K562 (cell line): Measurements from ENCODE around the gene CPED1. TPM values are rescaled to one million over a fixed set of nuclear protein-coding genes. Genes with fewer than 3 reads are reported as not detected.

Experiments
- ATAC-seq: fragments of 200-7000 bp; cut with Tn5 transposase; 3 replicates; pipeline ENCODE4 v1.9.1; 2020; ENCODE audit warnings: moderate library complexity
- BruUV-seq: library from RNA; stranded (reverse); fragments of 400-500 nt; replicated peaks from 2 replicates; lab custom pipeline; 2021; lab: Mats Ljungman, UMichigan
- CTCF ChIA-PET: fragments of 300-600 bp; formaldehyde crosslinking; extraction: SDS; loops from one replicate; lab custom pipeline; 2021; ENCODE audit warnings: low intra/inter-chr PET ratio; lab: Yijun Ruan, JAX
- POLR2A ChIA-PET: fragments of 300-600, 350-650 bp; sonication (Branson Sonifier 250); formaldehyde crosslinking; extraction: SDS; loops from one replicate; lab custom pipeline; 2021; ENCODE audit warnings: antibody characterized with exemption, inconsistent platforms; lab: Yijun Ruan, JAX
- DNase-seq, 4 experiments: peaks; one replicate each; pipeline versions ENCODE4 v3.0.0 to v3.0.0-alpha.2; 2011 to 2018; ENCODE audit warnings: low spot score in 3 of 4, mixed read lengths in 3 of 4; ENCODE audit errors: extremely low read depth in 1 of 4
- FAIRE-seq: peaks from 2 replicates; lab custom pipeline; 2011; peaks lifted over from hg19 to GRCh38; lab: Jason Lieb, UNC
- H2AFZ ChIP-seq: 2 replicates; pipeline ENCODE4 v1.6.0; 2011; ENCODE audit warnings: low read depth, low read length, control low read depth, inconsistent platforms
- H3K27ac ChIP-seq: fragments of 200-600 bp; 3 replicates; pipeline ENCODE4 v1.8.0; 2011; ENCODE audit warnings: low read depth, mild to moderate bottlenecking, control low read depth, inconsistent platforms, low read length, moderate library complexity, mixed read lengths; ENCODE audit errors: extremely low read depth
- H3K27me3 ChIP-seq, 2 experiments: fragments of 300-600 bp in 1 of 2; 2 replicates in 1 of 2; 3 replicates in 1 of 2; pipeline versions ENCODE4 v1.6.0 to v1.8.0; 2011; ENCODE audit warnings: inconsistent platforms in 2 of 2, low read length in 2 of 2, mild to moderate bottlenecking in 1 of 2, mixed read lengths in 1 of 2, moderate library complexity in 1 of 2; ENCODE audit not compliant: control insufficient read depth in 2 of 2, insufficient read depth in 2 of 2
- H3K36me3 ChIP-seq: fragments of 300-600 bp; 3 replicates; pipeline ENCODE4 v1.8.0; 2011; ENCODE audit warnings: mild to moderate bottlenecking, low read length, inconsistent platforms; ENCODE audit not compliant: control insufficient read depth, insufficient read depth
- H3K4me1 ChIP-seq, 2 experiments: fragments of 200-600 bp in 1 of 2; replicated peaks in 1 of 2; 2 replicates in 1 of 2; 3 replicates in 1 of 2; pipeline versions ENCODE4 v1.5.1 to v1.8.0; 2011; ENCODE audit warnings: inconsistent platforms in 2 of 2, low read length in 2 of 2, mild to moderate bottlenecking in 1 of 2, mixed read lengths in 1 of 2, moderate library complexity in 1 of 2; ENCODE audit not compliant: control insufficient read depth in 2 of 2, insufficient read depth in 2 of 2
- H3K4me2 ChIP-seq: 2 replicates; pipeline ENCODE4 v1.6.1; 2011; ENCODE audit warnings: low read length, control low read depth, inconsistent platforms, mixed read lengths; ENCODE audit not compliant: insufficient read depth
- H3K4me3 ChIP-seq: fragments of 200-600 bp; sonication (generic), shearing (Covaris generic); 2 replicates; pipeline ENCODE4 v1.5.1; 2016; ENCODE audit warnings: control low read depth, inconsistent platforms
- H3K79me2 ChIP-seq: fragments of 200-600 bp; 3 replicates; pipeline ENCODE4 v1.8.0; 2011; ENCODE audit warnings: low read length, inconsistent platforms; ENCODE audit not compliant: control insufficient read depth, insufficient read depth
- H3K9ac ChIP-seq, 2 experiments: 2 replicates each; pipeline versions ENCODE4 v1.6.0 to v1.6.1; 2011; ENCODE audit warnings: low read depth in 2 of 2, low read length in 2 of 2, control low read depth in 1 of 2, inconsistent platforms in 1 of 2, mild to moderate bottlenecking in 1 of 2, mixed read lengths in 1 of 2; ENCODE audit not compliant: insufficient read depth in 1 of 2
- H3K9me1 ChIP-seq: one replicate; pipeline ENCODE4 v1.6.0; 2011; ENCODE audit warnings: inconsistent platforms, mild to moderate bottlenecking, low read length, moderate library complexity; ENCODE audit not compliant: control insufficient read depth, insufficient read depth
- H3K9me3 ChIP-seq: replicated peaks from 2 replicates; pipeline ENCODE4 v1.5.1; 2011; ENCODE audit warnings: low read depth, low read length, inconsistent platforms; ENCODE audit not compliant: control insufficient read depth, insufficient read depth
- H4K20me1 ChIP-seq: replicated peaks from 2 replicates; pipeline ENCODE4 v1.6.1; 2011; ENCODE audit warnings: low read length, inconsistent platforms, mixed read lengths; ENCODE audit not compliant: control insufficient read depth, insufficient read depth
- ADNP ChIP-seq: fragments of 200-800 bp; sonication (Bioruptor generic); IDR thresholded peaks from 2 replicates; pipeline ENCODE4 v1.6.1; 2016; ENCODE audit warnings: missing genetic modification characterization, missing compliant biosample characterization
- CAMTA2 ChIP-seq: fragments of 250-450 bp; sonication (Bioruptor Pico); conservative IDR thresholded peaks from 2 replicates; pipeline ENCODE4 v1.5.1; 2022
- CEBPB ChIP-seq: fragments of 450-650 bp; IDR thresholded peaks from 2 replicates; pipeline ENCODE4 v1.6.1; 2016; ENCODE audit warnings: missing genetic modification characterization, missing compliant biosample characterization
- CEBPG ChIP-seq, 3 experiments: fragments of 200-800 bp in 1 of 3; sonication (Bioruptor generic) in 1 of 3; sonication (generic) in 1 of 3; formaldehyde crosslinking in 1 of 3; IDR thresholded peaks in 2 of 3; conservative IDR thresholded peaks in 1 of 3; 2 replicates each; pipeline versions ENCODE4 v1.6.1 to v1.8.0; 2016 to 2022; ENCODE audit warnings: missing compliant biosample characterization in 2 of 3, missing genetic modification characterization in 2 of 3, mild to moderate bottlenecking in 1 of 3, missing genetic modification reagents in 1 of 3
- HDAC3 ChIP-seq: fragments of 450-650 bp; IDR thresholded peaks from 2 replicates; pipeline ENCODE4 v1.6.1; 2018; ENCODE audit warnings: borderline replicate concordance, mild to moderate bottlenecking, moderate library complexity; ENCODE audit not compliant: partially characterized antibody
- MEIS2 ChIP-seq: fragments of 450-650 bp; IDR thresholded peaks from 2 replicates; pipeline ENCODE4 v1.6.1; 2014; ENCODE audit warnings: mild to moderate bottlenecking; ENCODE audit not compliant: partially characterized antibody
- MLX ChIP-seq, 2 experiments: fragments of 450-650 bp in 1 of 2; sonication (generic) in 1 of 2; formaldehyde crosslinking; conservative IDR thresholded peaks; 2 replicates each; pipeline versions ENCODE4 v1.4.0 to v1.8.1; 2020 to 2022; ENCODE audit warnings: mild to moderate bottlenecking in 1 of 2, missing genetic modification reagents in 1 of 2
- NCOA2 ChIP-seq, 2 experiments: fragments of 450-650 bp; IDR thresholded peaks; 2 replicates each; pipeline ENCODE4 v1.6.1; 2018; ENCODE audit warnings: mild to moderate bottlenecking in 2 of 2, moderate library complexity in 1 of 2; ENCODE audit not compliant: partially characterized antibody in 2 of 2
- PBX2 ChIP-seq, 2 experiments: IDR thresholded peaks in 1 of 2; conservative IDR thresholded peaks in 1 of 2; 2 replicates each; pipeline ENCODE4 v1.6.1; 2016; ENCODE audit warnings: low read depth in 2 of 2, mild to moderate bottlenecking in 1 of 2, missing compliant biosample characterization in 1 of 2, missing genetic modification characterization in 1 of 2, moderate library complexity in 1 of 2
- U2AF1 ChIP-seq: fragments of 200-400 bp; formaldehyde crosslinking; optimal IDR thresholded peaks from 2 replicates; pipeline ENCODE3; 2017; ENCODE audit warnings: mild to moderate bottlenecking, low read depth, low read length, moderate library complexity
- WGBS: fragments of 100-300 bp; shearing (Covaris generic); methylation state at CpG from one replicate; pipeline ENCODE4 v1.1.6; 2016; ENCODE audit warnings: low coverage, mixed read lengths; ENCODE audit not compliant: insufficient coverage; ENCODE audit errors: missing lambda C conversion rate; 5-methylcytosine and 5-hydroxymethylcytosine counted together
- in situ Hi-C: fragments of 300-500 bp; cut with MboI; formaldehyde crosslinking; loops from 4 replicates; pipeline ENCODE4 v1.15.0; 2018; ENCODE audit warnings: inconsistent platforms, mixed read lengths
- intact Hi-C: fragments of 100-400 bp; cut with micrococcal nuclease; formaldehyde crosslinking; loops from 2 replicates; pipeline ENCODE4 v1.14.2; 2022
- polyA plus RNA-seq, 8 experiments: library from polyadenylated mRNA; depleted of rRNA in 4 of 8; stranded (reverse) in 5 of 8; unstranded in 3 of 8; fragments of >200 nt; fragmentation: Nextera tagmentation in 2 of 8; fragmentation: Illumina TruSeq in 1 of 8; extraction: Ambion mirVana in 2 of 8; extraction: Trizol in 1 of 8; gene quantifications; 2 replicates each; pipeline versions ENCODE4 v1.2.1 to v1.2.3, GENCODE V29; 2011 to 2014; ENCODE audit warnings: inconsistent platforms in 1 of 8, missing spikeins in 1 of 8
- total RNA-seq, 7 experiments: library from RNA; depleted of rRNA in 6 of 7; stranded (reverse); fragments of >200 nt in 6 of 7; fragmentation: Illumina TruSeq in 2 of 7; extraction: Trizol in 2 of 7; gene quantifications; 2 replicates each; pipeline versions ENCODE4 v1.2.1 to v1.2.3, GENCODE V29; 2011 to 2021; ENCODE audit warnings: low replicate concordance in 1 of 7

CPED1 gene
- total and polyA plus RNA-seq, 9 of the 15 experiments (the other 6 are each of a cell fraction or from before 2014, with no cell fraction given) = 195 to 393 (median 290) TPM

DNA sequence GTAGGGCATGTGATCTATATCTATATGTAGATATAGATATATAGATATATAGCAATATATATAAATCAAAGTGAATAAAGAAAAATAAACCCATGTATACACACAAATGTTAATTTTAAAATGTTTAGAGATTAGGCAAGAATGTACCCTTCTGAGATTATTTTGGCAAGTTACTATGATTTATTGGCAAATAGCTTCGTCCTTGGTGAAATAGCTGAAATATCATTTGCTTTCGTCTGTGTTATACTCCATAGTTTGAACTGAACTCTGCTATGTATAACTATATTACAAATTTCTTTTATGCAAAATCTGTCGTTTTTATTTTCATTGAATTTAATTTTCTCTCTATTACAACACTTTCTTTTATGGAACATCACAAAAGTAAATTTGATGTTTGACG lies 57.5 kb downstream of the CPED1 start:
- WGBS = 31% methylated on average over 4 of the region's 4 CpGs
- H3K79me2 ChIP-seq = peaks cover 98% of the 10 kb centered on the region
- no peaks in the 10 kb centered on the region for H4K20me1 ChIP-seq
- no peak overlapping the region for H2AFZ ChIP-seq
- intact Hi-C loops (no loop called here), in situ Hi-C loops (no loop called here)
- H3K4me3 ChIP-seq = no peak overlapping the region
- FAIRE-seq = no peak
- no peaks in the 10 kb centered on the region for H3K9me1 ChIP-seq
- H3K4me1 ChIP-seq = peaks cover 26 to 83% of the 10 kb centered on the region in 2 experiments
- TF ChIP-seq CAMTA2 (CRISPR knock-in tag) = no peak
- no peak for TF ChIP-seq CEBPG (CRISPR knock-in tag; IDR thresholded peaks at IDR 0.05)
- peak in 1 of 2 experiments; percentile 39; a peak in 1 of 4 replicates for TF ChIP-seq CEBPG (tag; conservative IDR thresholded peaks at IDR 0.05 in 1 of 2, IDR thresholded peaks at IDR 0.05 in 1 of 2)
- peak in 1 of 2 experiments; percentile 9 for TF ChIP-seq NCOA2 (IDR thresholded peaks at IDR 0.05; ENCODE audit: partially characterized antibody in 2 of 2)
- TF ChIP-seq MLX (CRISPR knock-in tag; conservative IDR thresholded peaks at IDR 0.05) = no peak
- TF ChIP-seq U2AF1 = peak; percentile 23
- TF ChIP-seq CEBPB (tag) = peak; percentile 47; the same call in 1 of the 2 replicates
- 0 out of 2 replicates have a peak, but pooled peaks have one; percentile 3 for TF ChIP-seq ADNP (tag)
- peak; percentile 47 for TF ChIP-seq MEIS2
- no peak for TF ChIP-seq PBX2 (CRISPR knock-in tag; IDR thresholded peaks at IDR 0.05; ENCODE audit: low read depth)
- TF ChIP-seq PBX2 (tag; conservative IDR thresholded peaks at IDR 0.05; ENCODE audit: low read depth) = peak; percentile 60; the same call in 1 of the 2 replicates
- TF ChIP-seq HDAC3 = peak; percentile 33
- H3K36me3 ChIP-seq = peaks cover 61% of the 10 kb centered on the region
- H3K9me3 ChIP-seq = peaks cover 2% of the 10 kb centered on the region; the same call in 1 of the 2 replicates
- BruUV-seq = no TSS peak
- peak overlapping the region in 1 of 2 experiments; percentile 71; a peak in 2 of 4 replicates for H3K9ac ChIP-seq
- peak overlapping the region; percentile 88; the same call in 2 of the 3 replicates for H3K27ac ChIP-seq
- no peak for ATAC-seq
- H3K4me2 ChIP-seq = no peak overlapping the region; the same call in 1 of the 2 replicates
- POLR2A ChIA-PET = interaction anchor here (1.0 to 1.1 kb wide), 2 partner anchors 11 to 30 kb away, joined by 3 to 4 read pairs; no protein-coding TSS in a partner anchor
- CTCF ChIA-PET = interaction anchor here (0.5 to 1.3 kb wide), 2 partner anchors 39 to 59 kb away, joined by 3 read pairs; no protein-coding TSS in a partner anchor
- no peak for DNase-seq
- H3K27me3 ChIP-seq = no peaks in the 10 kb centered on the region
